Left lung (tissue), 10 donors: ENCODE measurements around the gene PSMG1. TPM values are rescaled to one million over a fixed set of nuclear protein-coding genes. Genes with fewer than 3 reads are reported as not detected.
"Not testable (repeated sequence)": the region's sequence is repeated elsewhere in the genome, so short reads cannot be mapped to it uniquely, and the experiment has no call there.

Experiments used
- ATAC-seq: fragments of 200-7000 bp; cut with Tn5 transposase; one replicate; pipeline ENCODE4 v1.9.1; 2020; ENCODE audit warnings: moderate library complexity
- DNase-seq, 4 donors: peaks; one replicate each; pipeline ENCODE4 v3.0.0-alpha.2; 2013 to 2020
- H3K27ac ChIP-seq, 2 donors: fragments of 200-600 bp; sonication (generic) in 1 of 2; one replicate each; pipeline versions ENCODE4 v1.5.0 to v1.8.0; 2020 to 2021
- H3K27me3 ChIP-seq, 2 donors: fragments of 200-600 bp; sonication (generic) in 1 of 2; one replicate each; pipeline versions ENCODE4 v1.5.0 to v1.8.0; 2020 to 2021
- H3K36me3 ChIP-seq, 2 donors: fragments of 200-600 bp; sonication (generic) in 1 of 2; one replicate each; pipeline versions ENCODE4 v1.5.0 to v1.8.0; 2020 to 2021
- H3K4me1 ChIP-seq, 2 donors: fragments of 200-600 bp; one replicate each; pipeline ENCODE4 v1.8.0; 2021
- H3K4me3 ChIP-seq, 2 donors: fragments of 200-600 bp; sonication (generic) in 1 of 2; one replicate each; pipeline versions ENCODE4 v1.5.0 to v1.8.0; 2020 to 2021; ENCODE audit warnings: mild to moderate bottlenecking in 1 of 2
- H3K9me3 ChIP-seq, 2 donors: fragments of 200-600 bp; sonication (generic) in 1 of 2; one replicate each; pipeline versions ENCODE4 v1.5.0 to v1.8.0; 2020 to 2021
- CTCF ChIP-seq, 2 donors: fragments of 200-600 bp; sonication (generic) in 1 of 2; IDR thresholded peaks; one replicate each; pipeline versions ENCODE4 v1.5.0 to v1.8.0; 2021; ENCODE audit warnings: antibody characterized with exemption in 2 of 2
- intact Hi-C, 2 donors: fragments of 100-400 bp; cut with DNase I; formaldehyde crosslinking; loops; one replicate each; pipeline versions ENCODE4 v1.11.2 to v1.14.2; 2022
- polyA plus RNA-seq, 6 donors: library from polyadenylated mRNA; unstranded; fragments of 120-200 nt; gene quantifications; one replicate each; pipeline ENCODE4 v1.2.1, GENCODE V29; 2013; ENCODE audit not compliant: insufficient read length in 6 of 6
- total RNA-seq, 2 donors: library from RNA; stranded (reverse); fragmentation: NEBNext Ultra II Directional; extraction: Animal tissue kit (Norgen Biotek cat#: 25700); gene quantifications; one replicate each; pipeline ENCODE4 v1.2.1, GENCODE V29; 2021
- donor health status: DM: no; HTN: yes; CAD: no.
- donor health status: DM: no; HTN: no; CAD: no.

The PSMG1 gene
- total and polyA plus RNA-seq, 8 donors, result 32.0 to 41.3 (median 35.3) TPM

- no peak for DNase-seq
- intact Hi-C loops, result no loop called here
- Histone ChIP-seq H3K36me3 (no peaks in the 10 kb centered on the region), H3K9me3 (peaks cover 0 to 16% of the 10 kb centered on the region in 2 donors), H3K4me1 (no peaks in the 10 kb centered on the region), H3K27ac (no peak overlapping the region), H3K27me3 (no peaks in the 10 kb centered on the region), H3K4me3 (no peak overlapping the region)
- no peak for ATAC-seq
- no peak for TF ChIP-seq CTCF (IDR thresholded peaks at IDR 0.05)
These were observed 22.2 kb downstream of the PSMG1 start for GRCh38 chr21:39161064-39161463.

- Histone ChIP-seq H3K9me3 (peaks cover 0 to 9% of the 10 kb centered on the region in 2 donors), H3K27ac (no peak overlapping the region), H3K27me3 (no peaks in the 10 kb centered on the region), H3K4me1 (no peaks in the 10 kb centered on the region), H3K36me3 (no peaks in the 10 kb centered on the region), H3K4me3 (no peak overlapping the region)
- DNase-seq, result no peak
- intact Hi-C loops, result no loop called here
- no peak for ATAC-seq
- no peak for TF ChIP-seq CTCF (IDR thresholded peaks at IDR 0.05)
These were observed 23.7 kb downstream of the PSMG1 start for GRCh38 chr21:39159342-39160063.

- H3K27ac ChIP-seq, H3K4me3 ChIP-seq, ATAC-seq, H3K9me3 ChIP-seq, H3K27me3 ChIP-seq, intact Hi-C loops, DNase-seq, H3K4me1 ChIP-seq, H3K36me3 ChIP-seq: not testable (repeated sequence)
These were observed 26.0 kb downstream of the PSMG1 start for GRCh38 chr21:39157241-39157640.

GRCh38 chr21:39156024-39156423, 27.2 kb downstream of the PSMG1 start:
- Histone ChIP-seq H3K9me3 (no peaks in the 10 kb centered on the region), H3K27ac (no peak overlapping the region), H3K27me3 (no peaks in the 10 kb centered on the region), H3K4me3 (no peak overlapping the region), H3K4me1 (no peaks in the 10 kb centered on the region), H3K36me3 (no peaks in the 10 kb centered on the region)
- ATAC-seq (no peak), DNase-seq (no peak)
- intact Hi-C loops, result no loop called here
- no peak for TF ChIP-seq CTCF (IDR thresholded peaks at IDR 0.05)

GRCh38 chr21:39155578-39155977, 27.7 kb downstream of the PSMG1 start:
- Histone ChIP-seq H3K4me3 (no peak overlapping the region), H3K9me3 (no peaks in the 10 kb centered on the region), H3K27me3 (no peaks in the 10 kb centered on the region), H3K36me3 (no peaks in the 10 kb centered on the region), H3K27ac (no peak overlapping the region), H3K4me1 (no peaks in the 10 kb centered on the region)
- DNase-seq (no peak), ATAC-seq (no peak)
- intact Hi-C loops, result no loop called here
- no peak for TF ChIP-seq CTCF (IDR thresholded peaks at IDR 0.05)

- no peak for TF ChIP-seq CTCF (IDR thresholded peaks at IDR 0.05)
- no peak overlapping the region for H3K4me3 ChIP-seq
- intact Hi-C loops, result no loop called here
- H3K27me3 ChIP-seq, result no peaks in the 10 kb centered on the region
- no peaks in the 10 kb centered on the region for H3K9me3 ChIP-seq
- no peaks in the 10 kb centered on the region for H3K36me3 ChIP-seq
- DNase-seq (no peak), ATAC-seq (no peak)
- no peaks in the 10 kb centered on the region for H3K4me1 ChIP-seq
- H3K27ac ChIP-seq, result no peak overlapping the region
These were observed 29.4 kb downstream of the PSMG1 start for GRCh38 chr21:39153842-39154241.
